Measurements from ENCODE around the gene ELL2. TPM values are rescaled to one million over a fixed set of nuclear protein-coding genes. Genes with fewer than 3 reads are reported as not detected.
A peak's percentile ranks its signal among the peaks of the same experiment; 100 is the strongest.
"Not testable (repeated sequence)": the region's sequence is repeated elsewhere in the genome, so short reads cannot be mapped to it uniquely, and the experiment has no call there.

The ELL2 gene
- total RNA-seq, 1 donor from 2014 or later: 76.3 TPM

DNA sequence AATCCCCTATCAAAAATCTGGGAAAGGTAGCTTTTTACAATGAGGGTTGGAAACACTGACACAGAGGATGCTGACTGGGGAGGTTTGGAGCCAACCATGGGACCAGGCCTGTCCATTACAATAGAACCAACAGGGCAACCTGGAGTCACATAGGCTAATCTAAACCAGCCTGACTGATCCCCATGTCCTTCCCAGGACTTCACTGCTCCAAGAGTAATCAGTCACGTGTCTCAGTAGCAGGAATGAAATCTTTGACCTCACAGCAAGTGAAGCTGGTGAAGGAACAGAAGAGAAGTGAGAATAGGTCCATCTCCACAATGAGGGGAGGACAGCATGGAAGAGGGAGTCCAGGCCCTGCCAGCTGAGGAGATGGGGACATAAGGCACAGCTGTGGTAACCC lies 123.1 kb downstream of the ELL2 start:
- H3K4me3 ChIP-seq (ENCODE audit: low read depth, low read length): no peak overlapping the region
- DNase-seq (ENCODE audit: low read depth): no peak
- FAIRE-seq: no peak
- no peaks in the 10 kb centered on the region for H3K36me3 ChIP-seq (ENCODE audit: control insufficient read depth, insufficient read depth, low read length)
- no peaks in the 10 kb centered on the region for H3K27me3 ChIP-seq (ENCODE audit: control insufficient read depth, insufficient read depth, low read length)
- TF ChIP-seq, protein P1, sequence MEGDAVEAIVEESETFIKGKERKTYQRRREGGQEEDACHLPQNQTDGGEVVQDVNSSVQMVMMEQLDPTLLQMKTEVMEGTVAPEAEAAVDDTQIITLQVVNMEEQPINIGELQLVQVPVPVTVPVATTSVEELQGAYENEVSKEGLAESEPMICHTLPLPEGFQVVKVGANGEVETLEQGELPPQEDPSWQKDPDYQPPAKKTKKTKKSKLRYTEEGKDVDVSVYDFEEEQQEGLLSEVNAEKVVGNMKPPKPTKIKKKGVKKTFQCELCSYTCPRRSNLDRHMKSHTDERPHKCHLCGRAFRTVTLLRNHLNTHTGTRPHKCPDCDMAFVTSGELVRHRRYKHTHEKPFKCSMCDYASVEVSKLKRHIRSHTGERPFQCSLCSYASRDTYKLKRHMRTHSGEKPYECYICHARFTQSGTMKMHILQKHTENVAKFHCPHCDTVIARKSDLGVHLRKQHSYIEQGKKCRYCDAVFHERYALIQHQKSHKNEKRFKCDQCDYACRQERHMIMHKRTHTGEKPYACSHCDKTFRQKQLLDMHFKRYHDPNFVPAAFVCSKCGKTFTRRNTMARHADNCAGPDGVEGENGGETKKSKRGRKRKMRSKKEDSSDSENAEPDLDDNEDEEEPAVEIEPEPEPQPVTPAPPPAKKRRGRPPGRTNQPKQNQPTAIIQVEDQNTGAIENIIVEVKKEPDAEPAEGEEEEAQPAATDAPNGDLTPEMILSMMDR (IDR thresholded peaks at IDR 0.05; ENCODE audit: insufficient read depth, low read length, severe bottlenecking): no peak

DNA sequence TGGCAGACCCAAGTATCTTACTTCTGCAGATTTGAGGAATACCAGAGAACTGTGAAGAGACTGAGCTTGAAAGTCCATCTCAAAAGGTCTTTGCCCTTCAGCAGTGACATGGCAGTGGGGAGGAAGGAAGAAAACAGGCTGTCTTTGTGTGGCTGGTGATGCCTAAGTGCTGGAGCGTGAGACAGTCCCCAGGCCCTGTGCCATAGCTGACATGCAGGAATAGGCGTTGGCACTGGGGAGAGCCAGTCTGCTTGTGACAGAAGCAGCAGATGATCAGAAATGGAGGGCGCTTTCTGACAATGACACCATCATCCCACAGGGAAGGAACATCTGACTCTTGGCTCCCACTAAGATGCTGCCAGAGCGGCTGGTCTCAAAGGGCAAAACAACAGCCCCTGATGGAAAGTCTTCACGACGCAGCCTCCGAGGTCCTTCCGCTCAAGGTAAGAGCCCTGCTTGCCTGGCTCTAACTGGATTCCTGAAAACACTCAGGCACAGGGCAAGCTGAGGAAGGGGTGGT lies 123.6 kb downstream of the ELL2 start:
- Histone ChIP-seq H3K4me3 (ENCODE audit: low read depth, low read length) (no peak overlapping the region), H3K36me3 (ENCODE audit: control insufficient read depth, insufficient read depth, low read length) (no peaks in the 10 kb centered on the region), H3K27me3 (ENCODE audit: control insufficient read depth, insufficient read depth, low read length) (no peaks in the 10 kb centered on the region)
- no peak for FAIRE-seq
- TF ChIP-seq, protein P1 (IDR thresholded peaks at IDR 0.05; ENCODE audit: insufficient read depth, low read length, severe bottlenecking): no peak
- no peak for DNase-seq (ENCODE audit: low read depth)

DNA sequence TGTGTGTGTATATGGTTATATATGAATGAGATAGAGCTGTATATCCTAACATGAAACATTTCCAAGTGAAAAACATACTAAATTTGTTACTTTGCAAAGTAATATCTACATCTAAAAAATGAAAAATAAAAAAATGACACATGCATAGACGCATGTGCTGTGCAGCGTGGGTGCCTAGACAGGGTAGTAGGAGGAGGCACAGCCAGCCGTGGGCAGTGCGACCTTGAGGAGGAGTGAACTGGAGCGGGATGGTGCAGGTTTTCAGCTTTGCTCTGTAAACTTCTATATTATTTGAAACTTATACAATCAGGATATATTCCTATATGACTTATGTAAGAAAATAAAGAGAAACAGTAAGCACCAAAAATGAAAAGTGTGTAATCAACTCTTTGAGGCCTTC lies 124.2 kb downstream of the ELL2 start:
- no peak overlapping the region for H3K4me3 ChIP-seq (ENCODE audit: low read depth, low read length)
- DNase-seq (ENCODE audit: low read depth) (no peak), FAIRE-seq (no peak)
- TF ChIP-seq, protein P1 (IDR thresholded peaks at IDR 0.05; ENCODE audit: insufficient read depth, low read length, severe bottlenecking): no peak
- no peaks in the 10 kb centered on the region for H3K36me3 ChIP-seq (ENCODE audit: control insufficient read depth, insufficient read depth, low read length)
- H3K27me3 ChIP-seq (ENCODE audit: control insufficient read depth, insufficient read depth, low read length): no peaks in the 10 kb centered on the region

DNA sequence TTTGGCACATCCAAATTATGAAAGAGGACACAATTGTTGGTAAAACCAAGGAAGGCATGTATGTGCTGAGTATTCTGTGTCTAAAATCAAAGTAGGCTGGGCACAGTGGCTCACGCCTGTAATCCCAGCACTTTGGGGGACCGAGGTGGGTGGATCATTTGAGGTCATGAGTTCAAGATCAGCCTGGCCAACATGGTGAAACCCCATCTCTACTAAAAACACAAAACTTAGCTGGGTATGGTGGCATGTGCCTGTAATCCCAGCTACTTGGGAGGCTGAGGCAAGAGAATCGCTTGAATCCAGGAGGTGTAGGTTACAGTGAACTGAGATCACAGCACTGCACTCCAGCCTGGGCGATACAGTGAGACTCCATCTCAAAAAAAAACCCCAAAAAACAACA lies 124.7 kb downstream of the ELL2 start:
- H3K4me3 ChIP-seq (ENCODE audit: low read depth, low read length); DNase-seq (ENCODE audit: low read depth); FAIRE-seq; H3K27me3 ChIP-seq (ENCODE audit: control insufficient read depth, insufficient read depth, low read length); H3K36me3 ChIP-seq (ENCODE audit: control insufficient read depth, insufficient read depth, low read length): not testable (repeated sequence)

DNA sequence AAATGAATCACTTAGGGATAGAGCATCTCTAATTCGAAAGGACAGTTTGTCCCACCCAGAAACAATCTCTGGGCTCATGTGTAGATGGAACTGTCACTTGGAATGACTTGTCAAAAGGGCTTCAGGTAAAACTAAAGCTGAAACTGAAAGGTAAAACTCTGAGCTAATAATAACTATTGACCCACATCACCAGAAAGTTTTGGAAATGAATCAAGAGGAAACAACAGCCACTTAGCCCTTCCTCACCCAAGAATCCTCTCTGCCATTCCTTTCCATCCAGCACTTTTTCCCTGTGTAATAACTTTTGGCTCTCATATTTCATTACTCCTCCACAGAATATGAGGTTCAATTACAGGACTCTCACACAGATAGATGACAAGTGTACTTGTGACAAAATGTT lies 125.1 kb downstream of the ELL2 start:
- no peak for FAIRE-seq
- no peak for DNase-seq (ENCODE audit: low read depth)
- TF ChIP-seq, protein P1 (IDR thresholded peaks at IDR 0.05; ENCODE audit: insufficient read depth, low read length, severe bottlenecking): no peak

DNA sequence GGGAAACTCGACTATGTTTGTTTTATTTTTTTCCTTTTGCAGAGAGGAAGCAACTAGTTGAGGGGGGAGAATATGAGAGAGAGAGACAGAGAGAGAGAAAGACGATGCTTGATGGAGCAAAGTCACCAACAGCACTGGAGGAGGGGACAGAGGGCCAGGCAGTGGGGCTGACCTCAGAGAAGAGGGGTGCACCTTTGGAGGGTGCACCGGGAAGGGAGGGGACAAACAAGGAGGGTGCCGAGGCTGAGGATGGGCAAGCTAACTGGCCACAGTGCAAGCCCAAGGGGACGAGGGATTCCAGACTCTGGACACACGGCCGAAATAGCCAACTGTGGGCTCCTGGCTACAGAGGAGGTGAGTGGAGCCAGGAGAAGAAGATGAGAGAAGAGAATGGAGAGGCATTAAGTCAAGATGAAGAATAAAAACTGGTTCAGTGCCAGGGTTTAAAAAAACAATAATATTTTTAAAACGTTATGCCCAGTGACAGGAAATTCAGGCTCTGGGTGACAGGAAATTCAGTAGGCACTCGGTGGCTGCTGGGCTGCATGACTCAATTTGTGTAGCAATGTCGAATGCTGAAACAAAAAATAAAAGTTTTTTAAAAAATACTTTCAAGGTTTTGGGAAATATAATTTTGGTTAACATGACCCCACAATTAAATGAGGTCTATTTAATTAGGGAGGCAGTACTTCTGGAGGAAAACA lies 125.8 kb downstream of the ELL2 start:
- TF ChIP-seq, protein P1 (IDR thresholded peaks at IDR 0.05; ENCODE audit: insufficient read depth, low read length, severe bottlenecking): no peak
- Histone ChIP-seq H3K27me3 (ENCODE audit: control insufficient read depth, insufficient read depth, low read length) (no peaks in the 10 kb centered on the region), H3K4me3 (ENCODE audit: low read depth, low read length) (peak overlapping the region; percentile 58), H3K36me3 (ENCODE audit: control insufficient read depth, insufficient read depth, low read length) (no peaks in the 10 kb centered on the region)
- DNase-seq (ENCODE audit: low read depth) (no peak), FAIRE-seq (no peak)

More for the DNA sequence above, 125.1 kb downstream of the ELL2 start:
- no peaks in the 10 kb centered on the region for H3K27me3 ChIP-seq (ENCODE audit: control insufficient read depth, insufficient read depth, low read length)
- H3K4me3 ChIP-seq (ENCODE audit: low read depth, low read length): no peak overlapping the region
- no peaks in the 10 kb centered on the region for H3K36me3 ChIP-seq (ENCODE audit: control insufficient read depth, insufficient read depth, low read length)

Other genes with a start within 250 kb of the ELL2 start
- gene RHOBTB3, start 230.5 kb downstream of the ELL2 start, total RNA-seq: 9.6 and 21.6 TPM in 2 replicates
- 8.7 and 18.4 TPM in 2 replicates for gene GLRX, start 139.1 kb downstream of the ELL2 start, total RNA-seq